OCI-LY3 (cell line): Measurements from ENCODE around the gene SPATS2.

ENCODE experiments used
- H2AFZ ChIP-seq: fragments of 200-600, 300-600 bp; shearing (Covaris generic); 2 replicates; pipeline ENCODE4 v1.6.0; 2014; ENCODE audit warnings: antibody characterized with exemption, low read depth, low read length
- H3K27ac ChIP-seq: fragments of 200-600, 300-600 bp; sonication (generic); 2 replicates; pipeline ENCODE4 v1.5.1; 2014; ENCODE audit warnings: mild to moderate bottlenecking, low read length, moderate library complexity, mixed read lengths
- H3K27me3 ChIP-seq: fragments of 200-600, 300-600 bp; sonication (generic); 2 replicates; pipeline ENCODE4 v1.6.1; 2014; ENCODE audit warnings: low read depth, low read length, mixed read lengths
- H3K36me3 ChIP-seq: fragments of 200-600, 300-600 bp; sonication (generic); replicated peaks from 2 replicates; pipeline ENCODE3; 2014; ENCODE audit warnings: low read depth, low read length, mixed read lengths
- H3K4me1 ChIP-seq: fragments of 300-600, 200-600 bp; sonication (generic); 2 replicates; pipeline ENCODE4 v1.6.1; 2014; ENCODE audit warnings: low read length, mixed read lengths
- H3K4me2 ChIP-seq: fragments of 200-600, 300-600 bp; sonication (generic); 2 replicates; pipeline ENCODE4 v1.6.1; 2014; ENCODE audit warnings: low read length, mixed read lengths
- H3K4me3 ChIP-seq: fragments of 300-600, 200-600 bp; sonication (generic); 2 replicates; pipeline ENCODE4 v1.5.1; 2014; ENCODE audit warnings: antibody characterized with exemption, mild to moderate bottlenecking, low read length, moderate library complexity
- H3K79me2 ChIP-seq: fragments of 300-600, 200-600 bp; shearing (Covaris generic); 2 replicates; pipeline ENCODE4 v1.6.1; 2014; ENCODE audit warnings: mild to moderate bottlenecking, low read length, mixed read lengths
- H3K9ac ChIP-seq: fragments of 300-600, 200-600 bp; shearing (Covaris generic); 2 replicates; pipeline ENCODE4 v1.6.0; 2014; ENCODE audit warnings: mild to moderate bottlenecking, low read length, moderate library complexity
- H3K9me3 ChIP-seq: fragments of 200-600, 300-600 bp; shearing (Covaris generic); 2 replicates; pipeline ENCODE4 v1.6.1; 2014; ENCODE audit warnings: low read length, mixed read lengths; ENCODE audit not compliant: insufficient read depth
- H4K20me1 ChIP-seq: fragments of 200-600, 300-600 bp; sonication (generic); 2 replicates; pipeline ENCODE4 v1.6.1; 2016; ENCODE audit warnings: low read length, mixed read lengths; ENCODE audit not compliant: insufficient read depth
- EZH2phosphoT487 ChIP-seq: fragments of 200-600 bp; shearing (Covaris generic); IDR thresholded peaks from 2 replicates; pipeline ENCODE4 v1.6.1; 2018; ENCODE audit warnings: antibody characterized with exemption, mixed run types, low read depth
- TF ChIP-seq, protein P1 (sequence below): fragments of 200-600, 300-600 bp; sonication (generic); IDR thresholded peaks from 2 replicates; pipeline ENCODE4 v1.5.1; 2014; ENCODE audit warnings: antibody characterized with exemption, low read length, low read depth

The SPATS2 gene

DNA sequence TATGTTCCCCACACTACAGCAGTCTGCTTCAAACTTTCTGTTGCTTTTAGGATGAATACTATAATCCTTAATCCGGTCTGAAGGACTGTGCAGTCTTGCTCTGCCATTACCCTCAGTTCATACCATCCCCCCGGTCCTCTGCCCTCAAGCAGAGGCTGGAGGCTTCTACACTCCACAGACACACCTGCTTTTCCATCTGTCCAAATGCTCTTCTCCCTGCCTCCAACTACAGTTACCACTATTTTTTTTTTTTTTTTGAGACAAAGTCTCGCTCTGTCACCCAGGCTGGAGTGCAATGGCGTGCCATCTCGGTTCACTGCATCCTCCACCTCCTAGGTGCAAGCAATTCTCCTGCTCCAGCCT, 152.3 kb downstream of the SPATS2 start:
- no peak for TF ChIP-seq EZH2phosphoT487
- TF ChIP-seq, protein P1, sequence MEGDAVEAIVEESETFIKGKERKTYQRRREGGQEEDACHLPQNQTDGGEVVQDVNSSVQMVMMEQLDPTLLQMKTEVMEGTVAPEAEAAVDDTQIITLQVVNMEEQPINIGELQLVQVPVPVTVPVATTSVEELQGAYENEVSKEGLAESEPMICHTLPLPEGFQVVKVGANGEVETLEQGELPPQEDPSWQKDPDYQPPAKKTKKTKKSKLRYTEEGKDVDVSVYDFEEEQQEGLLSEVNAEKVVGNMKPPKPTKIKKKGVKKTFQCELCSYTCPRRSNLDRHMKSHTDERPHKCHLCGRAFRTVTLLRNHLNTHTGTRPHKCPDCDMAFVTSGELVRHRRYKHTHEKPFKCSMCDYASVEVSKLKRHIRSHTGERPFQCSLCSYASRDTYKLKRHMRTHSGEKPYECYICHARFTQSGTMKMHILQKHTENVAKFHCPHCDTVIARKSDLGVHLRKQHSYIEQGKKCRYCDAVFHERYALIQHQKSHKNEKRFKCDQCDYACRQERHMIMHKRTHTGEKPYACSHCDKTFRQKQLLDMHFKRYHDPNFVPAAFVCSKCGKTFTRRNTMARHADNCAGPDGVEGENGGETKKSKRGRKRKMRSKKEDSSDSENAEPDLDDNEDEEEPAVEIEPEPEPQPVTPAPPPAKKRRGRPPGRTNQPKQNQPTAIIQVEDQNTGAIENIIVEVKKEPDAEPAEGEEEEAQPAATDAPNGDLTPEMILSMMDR, result no peak
- Histone ChIP-seq H2AFZ (no peak overlapping the region), H3K4me3 (no peak overlapping the region), H3K27ac (no peak overlapping the region), H4K20me1 (no peaks in the 10 kb centered on the region), H3K79me2 (no peaks in the 10 kb centered on the region), H3K27me3 (no peaks in the 10 kb centered on the region), H3K4me1 (peaks cover 10% of the 10 kb centered on the region), H3K9ac (no peak overlapping the region), H3K4me2 (no peak overlapping the region), H3K36me3 (peaks cover 10% of the 10 kb centered on the region), H3K9me3 (no peaks in the 10 kb centered on the region)

DNA sequence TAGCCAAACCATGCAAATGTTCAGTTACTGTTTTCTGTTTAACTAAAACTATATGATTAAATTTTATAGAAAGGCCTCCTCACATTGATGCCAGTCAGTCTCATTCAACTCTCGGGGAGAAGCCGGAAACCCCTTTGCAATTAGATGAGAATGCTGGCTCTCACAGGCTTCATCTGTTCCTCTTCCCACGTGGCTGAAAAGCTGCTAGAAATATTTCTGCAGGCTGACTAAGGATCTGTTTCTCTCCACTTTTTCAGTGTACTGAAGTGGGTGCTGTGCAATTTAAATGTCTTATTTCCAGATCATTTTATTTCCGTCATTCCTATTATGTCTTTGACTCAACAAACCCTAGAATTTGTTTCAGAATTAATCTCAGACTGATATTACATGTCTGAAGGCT, 154.1 kb downstream of the SPATS2 start:
- Histone ChIP-seq H3K36me3 (peaks cover 27% of the 10 kb centered on the region), H3K9me3 (no peaks in the 10 kb centered on the region), H3K4me3 (no peak overlapping the region), H3K79me2 (no peaks in the 10 kb centered on the region), H3K27ac (no peak overlapping the region), H2AFZ (no peak overlapping the region), H3K4me2 (no peak overlapping the region), H3K27me3 (no peaks in the 10 kb centered on the region), H3K4me1 (peaks cover 10% of the 10 kb centered on the region), H4K20me1 (no peaks in the 10 kb centered on the region), H3K9ac (no peak overlapping the region)
- TF ChIP-seq, protein P1, result no peak
- TF ChIP-seq EZH2phosphoT487, result no peak

DNA sequence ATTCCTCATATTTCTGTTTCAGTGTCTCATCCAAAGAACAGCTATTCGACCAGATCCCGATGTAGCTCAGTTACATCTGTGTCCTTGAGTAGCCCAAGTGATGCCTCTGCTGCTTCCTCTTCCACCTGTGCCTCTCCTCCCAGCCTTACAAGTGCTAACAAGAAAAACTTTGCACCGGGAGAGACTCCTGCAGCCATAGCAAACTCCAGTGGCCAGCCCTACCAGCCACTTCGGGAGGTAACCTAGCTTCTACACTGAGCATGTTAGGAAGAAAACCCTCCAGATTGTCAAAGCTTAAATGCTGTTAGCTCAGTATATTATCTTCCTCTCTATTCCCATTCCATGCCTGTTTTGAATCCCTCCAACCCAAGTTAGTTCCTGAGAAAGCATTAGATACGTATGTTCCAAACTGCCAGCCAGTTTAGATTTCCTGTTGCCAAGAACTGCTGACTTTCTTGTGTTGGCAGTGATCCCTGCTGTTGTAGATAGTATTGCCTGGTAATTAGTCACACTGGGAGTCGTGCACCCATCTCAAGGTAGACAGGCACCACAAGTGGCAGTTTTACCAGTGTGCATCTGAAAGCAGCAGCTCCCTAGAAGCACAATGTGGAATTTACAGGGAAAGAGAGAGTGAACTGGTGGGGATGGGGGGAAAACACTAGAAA, 157.5 kb downstream of the SPATS2 start:
- TF ChIP-seq, protein P1, result no peak
- TF ChIP-seq EZH2phosphoT487, result no peak
- Histone ChIP-seq H3K4me2 (no peak overlapping the region), H3K4me1 (peaks cover 13% of the 10 kb centered on the region), H3K9ac (no peak overlapping the region), H4K20me1 (no peaks in the 10 kb centered on the region), H2AFZ (no peak overlapping the region), H3K36me3 (peaks cover 24% of the 10 kb centered on the region), H3K27me3 (no peaks in the 10 kb centered on the region), H3K79me2 (no peaks in the 10 kb centered on the region), H3K4me3 (no peak overlapping the region), H3K9me3 (no peaks in the 10 kb centered on the region), H3K27ac (no peak overlapping the region)

DNA sequence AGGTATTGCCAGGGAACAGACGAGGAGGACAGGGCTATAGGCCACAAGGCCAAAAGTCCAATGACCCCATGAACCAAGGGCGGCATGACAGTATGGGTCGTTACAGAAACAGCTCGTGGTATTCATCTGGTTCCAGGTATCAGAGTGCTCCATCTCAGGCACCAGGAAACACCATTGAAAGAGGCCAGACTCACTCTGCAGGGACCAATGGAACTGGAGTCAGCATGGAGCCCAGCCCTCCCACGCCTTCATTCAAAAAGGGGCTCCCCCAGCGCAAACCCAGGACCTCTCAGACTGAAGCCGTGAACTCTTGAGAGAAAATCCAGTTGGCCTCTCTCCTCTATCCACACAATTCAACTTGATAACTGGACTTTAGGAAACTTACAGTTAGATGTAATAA, 158.7 kb downstream of the SPATS2 start:
- H3K36me3 ChIP-seq, result peaks cover 24% of the 10 kb centered on the region
- peaks cover 13% of the 10 kb centered on the region for H3K4me1 ChIP-seq
- H3K27ac ChIP-seq, result no peak overlapping the region
- TF ChIP-seq EZH2phosphoT487, result no peak
- TF ChIP-seq, protein P1, result no peak
- no peak overlapping the region for H3K9ac ChIP-seq
- H4K20me1 ChIP-seq, result no peaks in the 10 kb centered on the region
- H2AFZ ChIP-seq, result no peak overlapping the region
- no peaks in the 10 kb centered on the region for H3K9me3 ChIP-seq
- no peak overlapping the region for H3K4me2 ChIP-seq
- no peak overlapping the region for H3K4me3 ChIP-seq
- H3K79me2 ChIP-seq, result no peaks in the 10 kb centered on the region
- no peaks in the 10 kb centered on the region for H3K27me3 ChIP-seq
